HepG2 (cell line): ENCODE data around the gene MLNR. TPM values are rescaled to one million over a fixed set of nuclear protein-coding genes. Genes with fewer than 3 reads are reported as not detected.

Experiments
- ATAC-seq: fragments of 200-7000 bp; cut with Tn5 transposase; 3 replicates; pipeline ENCODE4 v1.9.1; 2020; ENCODE audit warnings: mild to moderate bottlenecking, moderate library complexity
- BruUV-seq: library from RNA; stranded (reverse); fragments of 400-500 nt; replicated peaks from 2 replicates; lab custom pipeline; 2021; lab: Mats Ljungman, UMichigan
- CTCF ChIA-PET: fragments of 300-600 bp; formaldehyde crosslinking; extraction: SDS; loops from one replicate; lab custom pipeline; 2021; ENCODE audit warnings: low total read pairs, inconsistent platforms, low intra/inter-chr PET ratio; lab: Yijun Ruan, JAX
- POLR2A ChIA-PET: fragments of 350-600 bp; sonication (Branson Sonifier 250); formaldehyde crosslinking; loops from one replicate; lab custom pipeline; 2020; ENCODE audit warnings: antibody characterized with exemption, inconsistent platforms; lab: Yijun Ruan, JAX
- DNase-seq: peaks from one replicate; pipeline ENCODE4 v3.0.0-alpha.2; 2015; ENCODE audit warnings: low spot score
- FAIRE-seq: peaks from 3 replicates; lab custom pipeline; 2011; peaks lifted over from hg19 to GRCh38; lab: Jason Lieb, UNC
- H2AFZ ChIP-seq: one replicate; pipeline ENCODE4 v1.6.1; 2011; ENCODE audit warnings: low read length, inconsistent platforms
- H3K27ac ChIP-seq: fragments of 300-600 bp; 3 replicates; pipeline ENCODE4 v1.8.0; 2011; ENCODE audit warnings: mixed run types, mild to moderate bottlenecking, mixed read lengths, low read length, inconsistent platforms; ENCODE audit not compliant: insufficient read depth; ENCODE audit errors: extremely low read length
- H3K27me3 ChIP-seq, 2 experiments: fragments of 200-600 bp in 1 of 2; 2 replicates in 1 of 2; 3 replicates in 1 of 2; pipeline versions ENCODE4 v1.6.0 to v1.8.0; 2011; ENCODE audit warnings: low read length in 2 of 2, mild to moderate bottlenecking in 2 of 2, moderate library complexity in 2 of 2, inconsistent platforms in 1 of 2; ENCODE audit not compliant: insufficient read depth in 2 of 2, control insufficient read depth in 1 of 2
- H3K36me3 ChIP-seq, 2 experiments: fragments of 200-600 bp in 1 of 2; replicated peaks in 1 of 2; 2 replicates in 1 of 2; 3 replicates in 1 of 2; pipeline versions ENCODE4 v1.5.1 to v1.8.0; 2011; ENCODE audit warnings: low read length in 2 of 2, inconsistent platforms in 1 of 2; ENCODE audit not compliant: insufficient read depth in 2 of 2, control insufficient read depth in 1 of 2
- H3K4me1 ChIP-seq: 2 replicates; pipeline ENCODE4 v1.5.1; 2012; ENCODE audit warnings: low read length, inconsistent platforms; ENCODE audit not compliant: insufficient read depth
- H3K4me2 ChIP-seq: 2 replicates; pipeline ENCODE4 v1.6.0; 2011; ENCODE audit warnings: low read depth, low read length, inconsistent platforms
- H3K4me3 ChIP-seq, 3 experiments: fragments of 200-600 bp in 1 of 3; sonication (generic), shearing (Covaris generic) in 1 of 3; replicated peaks in 1 of 3; 2 replicates each; pipeline ENCODE4 v1.5.1; 2011 to 2016; ENCODE audit warnings: low read length in 3 of 3, inconsistent platforms in 2 of 3, low read depth in 2 of 3, mild to moderate bottlenecking in 2 of 3, control low read depth in 1 of 3, mixed read lengths in 1 of 3; ENCODE audit not compliant: insufficient read depth in 1 of 3
- H3K79me2 ChIP-seq: one replicate; pipeline ENCODE4 v1.6.1; 2011; ENCODE audit warnings: low read length, inconsistent platforms; ENCODE audit not compliant: insufficient read depth
- H3K9ac ChIP-seq: 2 replicates; pipeline ENCODE4 v1.6.0; 2011; ENCODE audit warnings: mild to moderate bottlenecking, low read depth, low read length, inconsistent platforms; ENCODE audit not compliant: insufficient read depth
- H3K9me3 ChIP-seq: 2 replicates; pipeline ENCODE4 v1.5.1; 2012; ENCODE audit warnings: mild to moderate bottlenecking, low read length
- H4K20me1 ChIP-seq: 2 replicates; pipeline ENCODE4 v1.6.0; 2011; ENCODE audit warnings: inconsistent platforms, mild to moderate bottlenecking, low read length, moderate library complexity; ENCODE audit not compliant: insufficient read depth
- CCAR2 ChIP-seq: fragments of 200-400 bp; formaldehyde crosslinking; optimal IDR thresholded peaks from 2 replicates; pipeline ENCODE3; 2018; ENCODE audit warnings: low read depth, mild to moderate bottlenecking, low read length, moderate library complexity
- HDAC2 ChIP-seq: sonication (generic); formaldehyde crosslinking; IDR thresholded peaks from 2 replicates; pipeline ENCODE4 v1.4.0; 2020; ENCODE audit warnings: missing genetic modification reagents
- HDAC6 ChIP-seq: fragments of 200-600 bp; sonication (generic); IDR thresholded peaks from 2 replicates; pipeline ENCODE4 v1.7.0; 2017; ENCODE audit warnings: mild to moderate bottlenecking, antibody characterized with exemption, low read length, low read depth
- SMC3 ChIP-seq: IDR thresholded peaks from 2 replicates; pipeline ENCODE4 v1.6.1; 2011; ENCODE audit warnings: low read length, improper control_type of control experiment
- TBL1XR1 ChIP-seq: fragments of 150-350 bp; IDR thresholded peaks from 2 replicates; pipeline ENCODE4 v1.6.1; 2014; ENCODE audit warnings: borderline replicate concordance, low read length; ENCODE audit not compliant: partially characterized antibody
- ZNF207 ChIP-seq: fragments of 450-650 bp; IDR thresholded peaks from 2 replicates; pipeline ENCODE4 v1.6.1; 2016; ENCODE audit warnings: antibody characterized with exemption, borderline replicate concordance
- ZNF263 ChIP-seq: sonication (generic); formaldehyde crosslinking; IDR thresholded peaks from 2 replicates; pipeline ENCODE4 v1.4.0; 2020; ENCODE audit warnings: missing genetic modification reagents
- ZNF282 ChIP-seq: fragments of 450-650 bp; IDR thresholded peaks from 2 replicates; pipeline ENCODE4 v1.6.1; 2018; ENCODE audit not compliant: partially characterized antibody
- ZNF326 ChIP-seq: sonication (generic); formaldehyde crosslinking; IDR thresholded peaks from 2 replicates; pipeline ENCODE4 v1.4.0; 2020; ENCODE audit warnings: missing genetic modification reagents, borderline replicate concordance
- ZNF512 ChIP-seq: sonication (generic); formaldehyde crosslinking; IDR thresholded peaks from 2 replicates; pipeline ENCODE4 v1.4.0; 2020; ENCODE audit warnings: mild to moderate bottlenecking, missing genetic modification reagents
- ZNF691 ChIP-seq: sonication (generic); formaldehyde crosslinking; IDR thresholded peaks from 2 replicates; pipeline ENCODE4 v1.4.0; 2020; ENCODE audit warnings: missing genetic modification reagents, low read depth, mild to moderate bottlenecking, borderline replicate concordance
- ZNF709 ChIP-seq: sonication (generic); formaldehyde crosslinking; IDR thresholded peaks from 2 replicates; pipeline ENCODE4 v1.5.0; 2020; ENCODE audit warnings: mild to moderate bottlenecking, missing genetic modification reagents
- ZXDC ChIP-seq: sonication (generic); formaldehyde crosslinking; IDR thresholded peaks from 2 replicates; pipeline ENCODE4 v1.5.0; 2020; ENCODE audit warnings: mild to moderate bottlenecking, missing genetic modification reagents
- WGBS: methylation state at CpG from one replicate; pipeline ENCODE4 v1.1.6; 2017; ENCODE audit warnings: low lambda C conversion rate; 5-methylcytosine and 5-hydroxymethylcytosine counted together
- in situ Hi-C: cut with HindIII; loops from 2 replicates; pipeline ENCODE4 v1.10.0; 2017; ENCODE audit warnings: low pct_unique_long_range_greater_than_20kb; ENCODE audit not compliant: extremely low pct_ligation_motif_present
- intact Hi-C: fragments of 100-400 bp; cut with micrococcal nuclease; formaldehyde crosslinking; loops from one replicate; pipeline ENCODE4 v1.10.0; 2022; ENCODE audit not compliant: unreplicated experiment
- polyA plus RNA-seq, 8 experiments: library from polyadenylated mRNA; depleted of rRNA in 3 of 8; stranded (reverse) in 7 of 8; unstranded in 1 of 8; fragments of >200 nt; fragmentation: Illumina TruSeq in 4 of 8; extraction: Trizol in 4 of 8; gene quantifications; 2 replicates each; pipeline versions ENCODE4 v1.2.1 to v1.2.3, GENCODE V29; 2011 to 2016; ENCODE audit warnings: low read depth in 4 of 8, missing spikeins in 1 of 8, mixed read lengths in 1 of 8; ENCODE audit not compliant: insufficient read depth in 1 of 8
- total RNA-seq, 5 experiments: library from RNA; depleted of rRNA; stranded (reverse); fragments of >200 nt; fragmentation: Illumina TruSeq; extraction: Trizol; gene quantifications; 2 replicates each; pipeline ENCODE4 v1.2.3, GENCODE V29; 2016; ENCODE audit warnings: low read depth in 1 of 5

Gene MLNR
- total and polyA plus RNA-seq, 2 of the 13 experiments (the other 11 are each of a cell fraction or from before 2014, with no cell fraction given), result 0.46 TPM; not detected in 1

- CTCF ChIA-PET, result no interaction called here
- no peak overlapping the region for H3K4me2 ChIP-seq
- no peak overlapping the region for H3K9ac ChIP-seq
- POLR2A ChIA-PET, result interaction anchor here (1.0 kb wide), 1 partner anchor 43 kb away, joined by 3 read pairs; no protein-coding TSS in a partner anchor
- ATAC-seq (no peak), FAIRE-seq (no peak), DNase-seq (no peak)
- WGBS, result 96% methylated on average over 3 of the region's 3 CpGs
- intact Hi-C loops (no loop called here), in situ Hi-C loops (no loop called here)
- peaks cover 10 to 51% of the 10 kb centered on the region in 2 experiments for H3K36me3 ChIP-seq
- H3K27me3 ChIP-seq, result no peaks in the 10 kb centered on the region
- no peaks in the 10 kb centered on the region for H3K9me3 ChIP-seq
- no peak overlapping the region for H3K4me3 ChIP-seq
- H3K79me2 ChIP-seq, result no peaks in the 10 kb centered on the region
- no TSS peak for BruUV-seq
- no peak overlapping the region for H2AFZ ChIP-seq
- no peaks in the 10 kb centered on the region for H4K20me1 ChIP-seq
- no peak for TF ChIP-seq TBL1XR1
- TF ChIP-seq ZNF709 (CRISPR knock-in tag), result no peak
- TF ChIP-seq ZNF263 (CRISPR knock-in tag), result no peak
- no peak for TF ChIP-seq ZXDC (CRISPR knock-in tag)
- no peak for TF ChIP-seq ZNF326 (CRISPR knock-in tag)
- TF ChIP-seq ZNF691 (CRISPR knock-in tag), result no peak
- TF ChIP-seq ZNF512, result no peak
- TF ChIP-seq HDAC6, result no peak
- no peak for TF ChIP-seq ZNF282
- TF ChIP-seq HDAC2 (CRISPR knock-in tag), result no peak
- TF ChIP-seq SMC3, result no peak
- TF ChIP-seq CCAR2, result no peak
- no peak for TF ChIP-seq ZNF207
- no peak overlapping the region for H3K27ac ChIP-seq
- H3K4me1 ChIP-seq, result no peaks in the 10 kb centered on the region
Observed at GRCh38 chr13:49258089-49258796, 38.1 kb downstream of the MLNR start.
